Left lung (tissue), 10 donors: ENCODE data around the gene IGFBP5. TPM values are rescaled to one million over a fixed set of nuclear protein-coding genes. Genes with fewer than 3 reads are reported as not detected.

Experiments used
- ATAC-seq: fragments of 200-7000 bp; cut with Tn5 transposase; one replicate; pipeline ENCODE4 v1.9.1; 2020; ENCODE audit warnings: moderate library complexity
- DNase-seq, 4 donors: peaks; one replicate each; pipeline ENCODE4 v3.0.0-alpha.2; 2013 to 2020
- H3K27ac ChIP-seq, 2 donors: fragments of 200-600 bp; sonication (generic) in 1 of 2; one replicate each; pipeline versions ENCODE4 v1.5.0 to v1.8.0; 2020 to 2021
- H3K27me3 ChIP-seq, 2 donors: fragments of 200-600 bp; sonication (generic) in 1 of 2; one replicate each; pipeline versions ENCODE4 v1.5.0 to v1.8.0; 2020 to 2021
- H3K36me3 ChIP-seq, 2 donors: fragments of 200-600 bp; sonication (generic) in 1 of 2; one replicate each; pipeline versions ENCODE4 v1.5.0 to v1.8.0; 2020 to 2021
- H3K4me1 ChIP-seq, 2 donors: fragments of 200-600 bp; one replicate each; pipeline ENCODE4 v1.8.0; 2021
- H3K4me3 ChIP-seq, 2 donors: fragments of 200-600 bp; sonication (generic) in 1 of 2; one replicate each; pipeline versions ENCODE4 v1.5.0 to v1.8.0; 2020 to 2021; ENCODE audit warnings: mild to moderate bottlenecking in 1 of 2
- H3K9me3 ChIP-seq, 2 donors: fragments of 200-600 bp; sonication (generic) in 1 of 2; one replicate each; pipeline versions ENCODE4 v1.5.0 to v1.8.0; 2020 to 2021
- intact Hi-C, 2 donors: fragments of 100-400 bp; cut with DNase I; formaldehyde crosslinking; loops; one replicate each; pipeline versions ENCODE4 v1.11.2 to v1.14.2; 2022
- polyA plus RNA-seq, 6 donors: library from polyadenylated mRNA; unstranded; fragments of 120-200 nt; gene quantifications; one replicate each; pipeline ENCODE4 v1.2.1, GENCODE V29; 2013; ENCODE audit not compliant: insufficient read length in 6 of 6
- total RNA-seq, 2 donors: library from RNA; stranded (reverse); fragmentation: NEBNext Ultra II Directional; extraction: Animal tissue kit (Norgen Biotek cat#: 25700); gene quantifications; one replicate each; pipeline ENCODE4 v1.2.1, GENCODE V29; 2021
- TF ChIP-seq, protein P1 (sequence below), 2 donors: fragments of 200-600 bp; sonication (generic) in 1 of 2; IDR thresholded peaks; one replicate each; pipeline versions ENCODE4 v1.5.0 to v1.8.0; 2021; ENCODE audit warnings: antibody characterized with exemption in 2 of 2
- donor health status: DM: no; HTN: yes; CAD: no.
- donor health status: DM: no; HTN: no; CAD: no.

The IGFBP5 gene
- total and polyA plus RNA-seq, 8 donors, result 89.4 to 149 (median 121) TPM

DNA sequence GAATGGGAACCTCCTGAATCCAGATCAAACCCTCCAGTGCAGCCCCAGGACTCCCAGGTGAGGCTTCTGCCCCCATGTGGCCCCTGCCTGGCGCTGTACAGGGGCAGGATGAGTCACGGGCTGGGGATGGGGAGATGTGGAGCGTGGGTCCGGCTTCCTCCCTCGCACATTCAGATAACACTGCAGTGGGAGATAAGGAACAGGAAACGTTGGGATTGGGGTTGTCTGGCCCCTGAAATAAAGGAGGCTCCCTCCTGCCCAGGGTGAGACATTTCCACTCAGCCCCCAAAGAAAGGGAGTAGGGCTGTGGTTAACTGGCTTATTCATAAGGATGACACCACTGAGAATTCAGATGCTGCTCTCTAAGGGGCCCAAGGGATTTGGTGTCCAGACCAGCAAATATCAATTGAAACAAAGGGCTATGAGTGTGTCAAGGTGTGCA lies 30.7 kb downstream of the IGFBP5 start:
- intact Hi-C loops, result loop anchor here in 1 of 2 donors (5.0 kb wide), 1 partner anchor 142 kb away; no protein-coding TSS in a partner anchor
- Histone ChIP-seq H3K9me3 (no peaks in the 10 kb centered on the region), H3K4me3 (no peak overlapping the region), H3K27ac (no peak overlapping the region), H3K27me3 (no peaks in the 10 kb centered on the region), H3K4me1 (peaks cover 3 to 7% of the 10 kb centered on the region in 2 donors), H3K36me3 (no peaks in the 10 kb centered on the region)
- TF ChIP-seq, protein P1, sequence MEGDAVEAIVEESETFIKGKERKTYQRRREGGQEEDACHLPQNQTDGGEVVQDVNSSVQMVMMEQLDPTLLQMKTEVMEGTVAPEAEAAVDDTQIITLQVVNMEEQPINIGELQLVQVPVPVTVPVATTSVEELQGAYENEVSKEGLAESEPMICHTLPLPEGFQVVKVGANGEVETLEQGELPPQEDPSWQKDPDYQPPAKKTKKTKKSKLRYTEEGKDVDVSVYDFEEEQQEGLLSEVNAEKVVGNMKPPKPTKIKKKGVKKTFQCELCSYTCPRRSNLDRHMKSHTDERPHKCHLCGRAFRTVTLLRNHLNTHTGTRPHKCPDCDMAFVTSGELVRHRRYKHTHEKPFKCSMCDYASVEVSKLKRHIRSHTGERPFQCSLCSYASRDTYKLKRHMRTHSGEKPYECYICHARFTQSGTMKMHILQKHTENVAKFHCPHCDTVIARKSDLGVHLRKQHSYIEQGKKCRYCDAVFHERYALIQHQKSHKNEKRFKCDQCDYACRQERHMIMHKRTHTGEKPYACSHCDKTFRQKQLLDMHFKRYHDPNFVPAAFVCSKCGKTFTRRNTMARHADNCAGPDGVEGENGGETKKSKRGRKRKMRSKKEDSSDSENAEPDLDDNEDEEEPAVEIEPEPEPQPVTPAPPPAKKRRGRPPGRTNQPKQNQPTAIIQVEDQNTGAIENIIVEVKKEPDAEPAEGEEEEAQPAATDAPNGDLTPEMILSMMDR (IDR thresholded peaks at IDR 0.05), result no peak
- ATAC-seq, result peak; percentile 4
- no peak for DNase-seq

DNA sequence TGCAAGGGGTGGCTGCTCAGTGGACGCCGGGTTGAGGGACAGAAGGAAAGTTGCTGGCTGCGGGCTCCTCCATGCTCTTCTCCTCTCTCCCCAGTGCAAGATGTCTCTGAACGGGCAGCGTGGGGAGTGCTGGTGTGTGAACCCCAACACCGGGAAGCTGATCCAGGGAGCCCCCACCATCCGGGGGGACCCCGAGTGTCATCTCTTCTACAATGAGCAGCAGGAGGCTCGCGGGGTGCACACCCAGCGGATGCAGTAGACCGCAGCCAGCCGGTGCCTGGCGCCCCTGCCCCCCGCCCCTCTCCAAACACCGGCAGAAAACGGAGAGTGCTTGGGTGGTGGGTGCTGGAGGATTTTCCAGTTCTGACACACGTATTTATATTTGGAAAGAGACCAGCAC lies 31.5 kb downstream of the IGFBP5 start:
- H3K36me3 ChIP-seq, result no peaks in the 10 kb centered on the region
- intact Hi-C loops, result no loop called here
- no peaks in the 10 kb centered on the region for H3K9me3 ChIP-seq
- no peaks in the 10 kb centered on the region for H3K27me3 ChIP-seq
- ATAC-seq (no peak), DNase-seq (no peak)
- H3K4me1 ChIP-seq, result peaks cover 3 to 7% of the 10 kb centered on the region in 2 donors
- H3K4me3 ChIP-seq, result no peak overlapping the region
- TF ChIP-seq, protein P1 (IDR thresholded peaks at IDR 0.05), result no peak
- H3K27ac ChIP-seq, result no peak overlapping the region

DNA sequence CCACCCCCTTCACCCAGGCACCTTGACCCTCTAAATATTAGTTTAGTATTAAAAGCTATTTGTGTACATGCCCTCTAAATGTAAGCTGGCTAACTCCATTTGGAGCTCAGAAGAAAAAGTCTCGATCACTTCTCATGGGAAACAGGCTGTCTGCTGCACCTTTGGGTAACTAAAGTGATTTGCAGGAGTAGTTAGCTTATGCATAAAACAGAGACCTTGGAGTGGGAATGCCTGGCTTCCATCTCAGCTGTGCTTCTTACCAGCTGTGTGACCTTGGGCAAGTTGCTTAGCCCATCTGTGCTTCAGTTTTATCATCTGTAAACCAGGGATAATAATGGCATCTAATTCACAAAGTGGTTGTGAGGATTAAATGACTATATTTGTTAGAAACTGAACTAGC lies 32.2 kb downstream of the IGFBP5 start:
- Histone ChIP-seq H3K4me3 (no peak overlapping the region), H3K27ac (no peak overlapping the region), H3K36me3 (no peaks in the 10 kb centered on the region), H3K9me3 (no peaks in the 10 kb centered on the region), H3K27me3 (no peaks in the 10 kb centered on the region), H3K4me1 (peaks cover 3 to 7% of the 10 kb centered on the region in 2 donors)
- no peak for DNase-seq
- intact Hi-C loops, result no loop called here
- ATAC-seq, result no peak
- TF ChIP-seq, protein P1 (IDR thresholded peaks at IDR 0.05), result no peak

DNA sequence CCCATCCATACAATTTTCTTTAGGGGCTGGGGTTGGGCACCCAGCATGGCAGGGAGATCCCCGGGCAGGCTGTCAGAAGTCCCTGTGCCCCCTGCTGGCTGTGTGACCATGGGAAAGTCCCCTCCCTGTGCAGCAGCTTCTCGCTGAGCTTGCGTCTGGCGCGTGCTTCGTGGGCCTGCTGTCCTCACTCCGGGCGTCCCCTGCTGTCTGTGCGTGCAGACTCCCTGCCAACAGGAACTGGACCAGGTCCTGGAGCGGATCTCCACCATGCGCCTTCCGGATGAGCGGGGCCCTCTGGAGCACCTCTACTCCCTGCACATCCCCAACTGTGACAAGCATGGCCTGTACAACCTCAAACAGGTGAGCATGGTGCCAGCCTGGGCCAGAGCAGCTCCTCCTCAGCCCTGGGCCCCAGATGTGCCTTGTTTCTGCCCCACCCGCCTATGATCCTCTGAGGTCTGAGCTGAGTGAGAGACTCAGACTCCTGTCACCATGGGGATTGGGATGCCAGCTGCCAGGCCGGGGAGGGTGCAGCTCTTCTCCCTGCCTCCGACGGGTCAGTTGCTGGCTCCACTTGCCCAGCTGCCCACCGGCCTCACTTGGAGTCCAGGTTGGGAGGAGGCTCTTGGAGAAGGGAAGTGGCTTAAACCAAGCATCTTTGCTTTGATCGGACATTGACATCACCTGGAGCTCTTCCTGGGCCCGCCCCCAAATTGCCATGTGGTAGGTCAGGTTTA lies 33.5 kb downstream of the IGFBP5 start:
- Histone ChIP-seq H3K27ac (no peak overlapping the region), H3K27me3 (no peaks in the 10 kb centered on the region), H3K4me1 (peaks cover 3 to 7% of the 10 kb centered on the region in 2 donors), H3K36me3 (no peaks in the 10 kb centered on the region), H3K9me3 (no peaks in the 10 kb centered on the region), H3K4me3 (no peak overlapping the region)
- intact Hi-C loops, result loop anchor here in 1 of 2 donors (2.0 kb wide), 1 partner anchor 143 kb away; no protein-coding TSS in a partner anchor
- no peak for DNase-seq
- no peak for ATAC-seq
- TF ChIP-seq, protein P1 (IDR thresholded peaks at IDR 0.05), result no peak

DNA sequence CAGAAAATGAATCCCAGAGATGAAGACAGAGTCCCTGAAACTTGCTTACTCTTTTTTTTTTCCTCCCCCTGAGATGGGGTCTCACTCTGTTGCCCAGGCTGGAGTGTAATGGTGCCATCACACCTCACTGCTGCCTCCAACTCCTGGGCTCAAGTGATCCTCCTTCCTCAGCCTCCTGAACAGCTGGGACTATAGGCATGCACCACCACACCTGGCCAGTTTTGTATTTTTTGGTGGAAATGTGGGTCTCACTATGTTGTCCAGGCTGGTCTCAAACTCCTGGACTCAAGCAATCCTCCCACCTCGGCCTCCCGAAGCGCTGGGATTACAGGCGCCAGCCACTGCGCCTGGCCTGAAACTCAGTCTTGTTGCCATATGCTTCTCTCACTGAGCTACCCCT lies 34.3 kb downstream of the IGFBP5 start:
- Histone ChIP-seq H3K27ac (no peak overlapping the region), H3K4me1 (peaks cover 3 to 7% of the 10 kb centered on the region in 2 donors), H3K27me3 (no peaks in the 10 kb centered on the region), H3K9me3 (no peaks in the 10 kb centered on the region), H3K4me3 (no peak overlapping the region), H3K36me3 (no peaks in the 10 kb centered on the region)
- DNase-seq, result no peak
- ATAC-seq, result no peak
- TF ChIP-seq, protein P1 (IDR thresholded peaks at IDR 0.05), result no peak
- intact Hi-C loops, result loop anchor here in 1 of 2 donors (2.0 kb wide), 1 partner anchor 142 kb away; no protein-coding TSS in a partner anchor
